Astrocyte of the cerebellum (primary cell): Measurements from ENCODE around the gene C11orf71.

Source experiments
- DNase-seq: peaks from one replicate; pipeline ENCODE4 v3.0.0-alpha.2; 2011; ENCODE audit warnings: low read depth
- H3K4me3 ChIP-seq: 2 replicates; pipeline ENCODE4 v1.5.1; 2011; ENCODE audit warnings: mild to moderate bottlenecking, low read depth, low read length, moderate library complexity
- in situ Hi-C: cut with HindIII; loops from 2 replicates; pipeline ENCODE4 v1.10.0; 2017; ENCODE audit warnings: low sequenced_read_pairs
- TF ChIP-seq, protein P1 (sequence below): IDR thresholded peaks from 2 replicates; pipeline ENCODE4 v1.5.1; 2012; ENCODE audit warnings: low read length, low read depth, moderate library complexity, mild to moderate bottlenecking; ENCODE audit errors: missing control alignments

The C11orf71 gene

GRCh38 chr11:114366331-114367243, 33.7 kb downstream of the C11orf71 start:
- DNase-seq, result peak; percentile 39
- H3K4me3 ChIP-seq, result no peak overlapping the region
- TF ChIP-seq, protein P1, sequence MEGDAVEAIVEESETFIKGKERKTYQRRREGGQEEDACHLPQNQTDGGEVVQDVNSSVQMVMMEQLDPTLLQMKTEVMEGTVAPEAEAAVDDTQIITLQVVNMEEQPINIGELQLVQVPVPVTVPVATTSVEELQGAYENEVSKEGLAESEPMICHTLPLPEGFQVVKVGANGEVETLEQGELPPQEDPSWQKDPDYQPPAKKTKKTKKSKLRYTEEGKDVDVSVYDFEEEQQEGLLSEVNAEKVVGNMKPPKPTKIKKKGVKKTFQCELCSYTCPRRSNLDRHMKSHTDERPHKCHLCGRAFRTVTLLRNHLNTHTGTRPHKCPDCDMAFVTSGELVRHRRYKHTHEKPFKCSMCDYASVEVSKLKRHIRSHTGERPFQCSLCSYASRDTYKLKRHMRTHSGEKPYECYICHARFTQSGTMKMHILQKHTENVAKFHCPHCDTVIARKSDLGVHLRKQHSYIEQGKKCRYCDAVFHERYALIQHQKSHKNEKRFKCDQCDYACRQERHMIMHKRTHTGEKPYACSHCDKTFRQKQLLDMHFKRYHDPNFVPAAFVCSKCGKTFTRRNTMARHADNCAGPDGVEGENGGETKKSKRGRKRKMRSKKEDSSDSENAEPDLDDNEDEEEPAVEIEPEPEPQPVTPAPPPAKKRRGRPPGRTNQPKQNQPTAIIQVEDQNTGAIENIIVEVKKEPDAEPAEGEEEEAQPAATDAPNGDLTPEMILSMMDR, result no peak
- in situ Hi-C loops, result no loop called here

DNA sequence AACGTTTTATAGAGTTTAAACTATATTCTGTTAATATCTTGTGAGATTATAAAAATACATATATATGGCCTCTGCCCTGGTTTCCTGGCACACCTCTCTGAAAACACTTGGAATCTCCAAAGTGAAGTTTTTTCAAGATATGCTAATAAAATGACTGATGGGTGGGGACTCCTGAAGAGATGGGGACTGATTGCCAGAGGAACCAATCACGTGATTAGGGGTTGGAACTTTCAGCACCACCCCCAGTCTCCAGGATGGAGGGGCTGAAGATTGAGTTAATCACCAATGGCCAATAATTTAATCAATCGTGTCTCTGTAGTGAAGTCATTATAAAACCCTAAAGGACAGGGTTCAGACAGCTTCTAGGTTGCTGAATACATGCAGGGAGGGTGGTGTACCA, 37.4 kb downstream of the C11orf71 start:
- no peak for DNase-seq
- TF ChIP-seq, protein P1, result no peak
- no peak overlapping the region for H3K4me3 ChIP-seq
- in situ Hi-C loops, result no loop called here

DNA sequence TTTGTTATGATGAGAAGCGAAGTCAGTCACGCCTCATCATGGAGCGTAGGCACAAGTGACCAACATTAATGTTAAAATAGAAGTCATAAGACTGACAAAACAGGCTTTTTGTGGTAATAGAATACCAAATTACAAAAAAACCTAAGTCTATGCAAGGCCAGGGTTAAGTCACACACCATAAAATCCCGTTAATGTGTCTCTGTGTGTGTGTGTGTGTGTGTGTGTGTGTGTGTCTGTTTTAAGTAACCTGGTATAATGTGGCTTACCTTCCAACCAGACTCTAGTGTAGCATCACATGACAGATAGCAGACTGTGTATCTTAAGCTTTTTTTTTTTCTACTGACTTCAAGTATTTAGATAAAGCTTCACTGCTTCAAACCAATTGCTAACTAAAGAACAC, 38.0 kb downstream of the C11orf71 start:
- in situ Hi-C loops, result no loop called here
- H3K4me3 ChIP-seq, result no peak overlapping the region
- TF ChIP-seq, protein P1, result no peak
- no peak for DNase-seq

DNA sequence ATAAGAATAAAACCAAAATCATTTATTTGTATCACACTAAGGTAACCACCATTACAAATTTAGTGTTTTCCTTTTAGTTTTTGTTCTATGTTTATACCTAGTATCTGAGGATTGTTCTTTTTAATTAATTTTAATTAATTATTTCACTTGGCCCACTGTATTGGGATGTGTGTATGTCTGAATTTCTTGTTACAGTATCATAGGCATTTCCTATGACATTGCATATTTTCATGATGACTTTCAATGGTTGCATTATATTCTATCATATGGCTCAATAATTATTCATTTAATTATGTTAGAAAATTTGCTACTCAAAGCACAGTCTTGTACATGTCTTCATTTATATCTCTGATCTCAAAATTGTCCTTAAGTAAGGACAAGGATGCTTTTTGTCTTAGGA, 41.0 kb downstream of the C11orf71 start:
- no peak for DNase-seq

DNA sequence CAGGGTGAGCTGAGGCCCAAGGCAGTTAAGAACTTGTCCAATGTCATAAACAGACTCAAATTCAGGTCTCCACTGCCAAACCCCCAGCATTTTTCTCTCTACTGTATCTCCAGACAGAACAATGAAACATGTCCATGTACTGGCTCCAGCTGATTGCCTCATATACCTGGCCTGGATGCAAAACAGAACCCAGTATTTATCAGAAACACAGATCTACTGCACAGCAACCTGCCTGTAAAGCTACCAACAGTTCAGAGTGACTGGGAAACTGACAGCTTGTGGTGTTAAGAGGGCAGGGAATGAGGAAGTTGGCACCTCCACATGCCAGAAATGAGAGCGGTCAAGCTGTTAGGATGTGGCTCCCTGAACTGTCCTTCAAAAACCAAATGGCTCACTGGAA, 41.6 kb downstream of the C11orf71 start:
- in situ Hi-C loops, result no loop called here
- TF ChIP-seq, protein P1, result no peak
- no peak for DNase-seq
- H3K4me3 ChIP-seq, result no peak overlapping the region

More for the DNA sequence above, 41.0 kb downstream of the C11orf71 start:
- in situ Hi-C loops, result no loop called here
- TF ChIP-seq, protein P1, result no peak
- no peak overlapping the region for H3K4me3 ChIP-seq

- H3K4me3 ChIP-seq, result no peak overlapping the region
- peak; percentile 83 for DNase-seq
- TF ChIP-seq, protein P1, result no peak
- in situ Hi-C loops, result no loop called here
Measured at GRCh38 chr11:114354076-114354475, 46.2 kb downstream of the C11orf71 start.
